ENCODE measurements around the gene C1QTNF5. TPM values are rescaled to one million over a fixed set of nuclear protein-coding genes. Genes with fewer than 3 reads are reported as not detected.

C1QTNF5 gene
- total and polyA plus RNA-seq, 11 donors: 12.9 to 47.1 (median 20.0) TPM

DNA sequence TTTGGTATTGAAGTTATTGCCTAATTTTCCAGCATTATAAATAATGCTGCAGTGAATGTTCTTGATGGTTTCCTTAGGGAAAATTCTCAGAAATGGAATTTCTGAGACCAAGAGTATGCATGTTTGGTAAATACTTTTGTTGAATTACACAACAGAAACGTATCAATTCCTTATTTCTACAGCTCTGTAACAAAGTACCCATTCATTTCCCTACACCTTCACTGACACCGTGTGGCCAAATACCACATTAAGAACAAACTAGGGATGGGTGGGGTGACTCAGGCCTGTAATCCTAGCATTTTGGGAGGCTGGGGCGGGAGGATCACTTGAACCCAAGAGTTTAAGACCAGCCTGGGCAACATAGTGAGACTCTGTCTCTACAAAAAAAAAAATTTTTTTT is 45.5 kb downstream of the C1QTNF5 start:
- no peak for DNase-seq
- peaks cover 0 to 69% (median 41%) of the 10 kb centered on the region in 9 donors for H3K36me3 ChIP-seq
- peaks cover 0 to 11% (median 6%) of the 10 kb centered on the region in 12 donors for H3K9me3 ChIP-seq
- intact Hi-C loops (cut with DNase I): no loop called here
- 61 to 71% (median 67%) methylated on average over 3 of the region's 3 CpGs for WGBS, 4 donors
- H3K4me1 ChIP-seq: peaks cover 0 to 30% (median 6%) of the 10 kb centered on the region in 12 donors
- no peak for ATAC-seq
- TF ChIP-seq POLR2A (IDR thresholded peaks at IDR 0.05): no peak
- TF ChIP-seq, protein P1, sequence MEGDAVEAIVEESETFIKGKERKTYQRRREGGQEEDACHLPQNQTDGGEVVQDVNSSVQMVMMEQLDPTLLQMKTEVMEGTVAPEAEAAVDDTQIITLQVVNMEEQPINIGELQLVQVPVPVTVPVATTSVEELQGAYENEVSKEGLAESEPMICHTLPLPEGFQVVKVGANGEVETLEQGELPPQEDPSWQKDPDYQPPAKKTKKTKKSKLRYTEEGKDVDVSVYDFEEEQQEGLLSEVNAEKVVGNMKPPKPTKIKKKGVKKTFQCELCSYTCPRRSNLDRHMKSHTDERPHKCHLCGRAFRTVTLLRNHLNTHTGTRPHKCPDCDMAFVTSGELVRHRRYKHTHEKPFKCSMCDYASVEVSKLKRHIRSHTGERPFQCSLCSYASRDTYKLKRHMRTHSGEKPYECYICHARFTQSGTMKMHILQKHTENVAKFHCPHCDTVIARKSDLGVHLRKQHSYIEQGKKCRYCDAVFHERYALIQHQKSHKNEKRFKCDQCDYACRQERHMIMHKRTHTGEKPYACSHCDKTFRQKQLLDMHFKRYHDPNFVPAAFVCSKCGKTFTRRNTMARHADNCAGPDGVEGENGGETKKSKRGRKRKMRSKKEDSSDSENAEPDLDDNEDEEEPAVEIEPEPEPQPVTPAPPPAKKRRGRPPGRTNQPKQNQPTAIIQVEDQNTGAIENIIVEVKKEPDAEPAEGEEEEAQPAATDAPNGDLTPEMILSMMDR (IDR thresholded peaks at IDR 0.05): no peak
- no peaks in the 10 kb centered on the region for H3K27me3 ChIP-seq
- no peak overlapping the region for H3K4me3 ChIP-seq
- H3K27ac ChIP-seq: no peak overlapping the region

DNA sequence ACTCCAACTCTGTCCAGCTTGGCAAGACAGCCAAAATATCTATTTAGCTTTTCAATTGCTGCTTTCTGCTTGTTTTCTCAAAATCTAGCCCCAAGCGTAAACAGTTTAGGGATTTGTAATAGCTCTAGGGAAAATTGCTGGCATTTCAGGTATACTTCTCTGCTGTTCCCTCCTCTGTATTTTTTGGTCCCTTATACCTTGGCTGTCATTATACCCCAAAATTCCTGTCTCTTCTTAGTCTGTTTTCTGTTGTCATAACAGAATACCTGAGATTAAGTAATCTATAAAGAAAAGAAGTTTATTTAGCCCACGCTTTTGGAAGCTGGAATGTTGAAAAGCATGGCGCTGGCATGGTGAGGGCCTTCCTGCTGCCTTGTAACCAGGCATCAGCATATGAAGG is 47.2 kb downstream of the C1QTNF5 start:
- Histone ChIP-seq H3K9me3 (peaks cover 0 to 11% (median 6%) of the 10 kb centered on the region in 12 donors), H3K36me3 (peaks cover 0 to 68% (median 35%) of the 10 kb centered on the region in 9 donors), H3K27me3 (no peaks in the 10 kb centered on the region), H3K4me1 (peaks cover 0 to 13% (median 5%) of the 10 kb centered on the region in 12 donors), H3K27ac (no peak overlapping the region), H3K4me3 (no peak overlapping the region)
- DNase-seq: no peak
- intact Hi-C loops (cut with DNase I): no loop called here
- WGBS, 4 donors: 96 to 99% (median 97%) methylated on average over 3 of the region's 3 CpGs
- no peak for ATAC-seq
- TF ChIP-seq POLR2A (IDR thresholded peaks at IDR 0.05): no peak
- TF ChIP-seq, protein P1 (IDR thresholded peaks at IDR 0.05): no peak

DNA sequence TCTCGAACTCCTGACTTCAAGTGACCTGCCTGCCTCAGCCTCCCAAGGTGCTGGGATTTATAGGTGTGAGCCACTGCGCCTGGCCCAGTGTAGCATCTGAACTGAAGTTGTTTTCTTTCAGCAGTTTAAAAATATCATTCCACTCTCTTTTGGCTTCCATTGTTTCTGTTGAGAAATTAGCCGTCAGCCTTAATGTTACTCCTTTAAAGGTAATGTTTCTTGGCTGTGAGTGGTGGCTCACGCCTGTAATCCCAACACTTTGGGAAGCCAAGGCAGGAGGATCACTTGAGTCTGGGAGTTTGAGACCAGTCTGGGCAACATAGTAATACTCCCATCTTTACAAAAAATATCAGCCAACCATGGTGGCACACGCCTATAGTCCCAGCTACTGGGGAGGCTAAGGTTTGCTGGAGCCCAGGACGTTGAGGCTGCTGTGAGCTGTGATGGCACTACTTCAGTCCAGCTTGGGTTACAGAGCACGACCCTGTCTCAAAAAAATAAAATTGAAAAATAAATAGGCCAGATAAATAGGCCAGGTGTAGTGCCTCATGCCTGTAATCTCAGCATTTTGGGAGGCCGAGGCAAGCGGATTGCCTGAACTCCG is 49.7 kb downstream of the C1QTNF5 start:
- Histone ChIP-seq H3K27ac (no peak overlapping the region), H3K36me3 (peaks cover 0 to 68% (median 40%) of the 10 kb centered on the region in 9 donors), H3K27me3 (no peaks in the 10 kb centered on the region), H3K4me1 (no peaks in the 10 kb centered on the region), H3K9me3 (peaks cover 0 to 11% (median 6%) of the 10 kb centered on the region in 12 donors), H3K4me3 (no peak overlapping the region)
- 98 to 99% (median 98%) methylated on average over 10 of the region's 10 CpGs for whole genome bisulfite sequencing, 4 donors
- TF ChIP-seq POLR2A (IDR thresholded peaks at IDR 0.05): no peak
- TF ChIP-seq, protein P1 (IDR thresholded peaks at IDR 0.05): no peak
- DNase-seq: no peak
- intact Hi-C loops (cut with DNase I): no loop called here
- no peak for ATAC-seq

Small RNA genes lying within 50 kb of the gene (microRNA-seq; reads per million reads assigned to microRNA genes)
- 0 to 0.77 (median 0.41) reads per million in 4 donors for gene MIR6756

Other genes starting within 250 kb of the C1QTNF5 start
- 10 to 100 TPM; 11.2 to 32.4 (median 16.5) TPM for gene DPAGT1, start 239.0 kb downstream of the C1QTNF5 start, total RNA-seq
- 10 to 100 TPM; 13.4 to 32.9 TPM for gene DPAGT1, start 239.0 kb downstream of the C1QTNF5 start, polyA plus RNA-seq
- 10 to 100 TPM in 5 of 9 donors, 1 to 10 TPM in 4; 7.1 to 18.3 (median 11.2) TPM for gene C2CD2L, start 233.5 kb downstream of the C1QTNF5 start, total RNA-seq
- gene C2CD2L, start 233.5 kb downstream of the C1QTNF5 start, polyA plus RNA-seq: 10 to 100 TPM in 1 of 2 donors, 1 to 10 TPM in 1; 6.6 to 17.7 TPM
- gene HINFP, start 219.3 kb downstream of the C1QTNF5 start, total RNA-seq: 10 to 100 TPM in 7 of 9 donors, 1 to 10 TPM in 2; 9.4 to 16.3 (median 12.8) TPM
- 10 to 100 TPM; 10.8 to 12.9 TPM for gene HINFP, start 219.3 kb downstream of the C1QTNF5 start, polyA plus RNA-seq
- gene ABCG4, start 191.8 kb downstream of the C1QTNF5 start, total RNA-seq: 1 to 10 TPM in 4 of 9 donors, under 1 TPM in 5; 0.38 to 2.1 (median 0.98) TPM
- 1 to 10 TPM in 1 of 2 donors, under 1 TPM in 1; 0.25 to 1.1 TPM for gene ABCG4, start 191.8 kb downstream of the C1QTNF5 start, polyA plus RNA-seq
- 10 to 100 TPM; 19.7 to 47.0 (median 30.7) TPM for gene NLRX1, start 172.2 kb downstream of the C1QTNF5 start, total RNA-seq
- 10 to 100 TPM; 10.6 to 13.7 TPM for gene NLRX1, start 172.2 kb downstream of the C1QTNF5 start, polyA plus RNA-seq
- 1 to 10 TPM in 1 of 9 donors, not detected in 8; 3.7 TPM for gene NHERF4, start 155.4 kb downstream of the C1QTNF5 start, total RNA-seq
- not detected for gene NHERF4, start 155.4 kb downstream of the C1QTNF5 start, polyA plus RNA-seq
- 10 to 100 TPM in 3 of 9 donors, 1 to 10 TPM in 6; 6.1 to 20.4 (median 9.5) TPM for gene CBL, start 134.5 kb downstream of the C1QTNF5 start, total RNA-seq
- 1 to 10 TPM; 3.1 to 5.8 TPM for gene CBL, start 134.5 kb downstream of the C1QTNF5 start, polyA plus RNA-seq
- 100 to 1,000 TPM in 6 of 9 donors, 10 to 100 TPM in 3; 46.7 to 380 (median 110) TPM for gene MCAM, start 23.8 kb downstream of the C1QTNF5 start, total RNA-seq
- 100 to 1,000 TPM in 1 of 2 donors, 10 to 100 TPM in 1; 31.9 to 108 TPM for gene MCAM, start 23.8 kb downstream of the C1QTNF5 start, polyA plus RNA-seq
- 10 to 100 TPM in 8 of 9 donors, 1 to 10 TPM in 1; 8.1 to 22.4 (median 11.8) TPM for gene RNF26, start 6.4 kb downstream of the C1QTNF5 start, total RNA-seq
- 10 to 100 TPM in 1 of 2 donors, 1 to 10 TPM in 1; 6.2 to 17.6 TPM for gene RNF26, start 6.4 kb downstream of the C1QTNF5 start, polyA plus RNA-seq
- gene MFRP, start 5.8 kb upstream of the C1QTNF5 start, total RNA-seq: not detected
- gene MFRP, start 5.8 kb upstream of the C1QTNF5 start, polyA plus RNA-seq: under 1 TPM in 1 of 2 donors, not detected in 1; 0.04 TPM
- gene USP2, start 40.8 kb upstream of the C1QTNF5 start, total RNA-seq: 100 to 1,000 TPM in 7 of 9 donors, 10 to 100 TPM in 2; 53.7 to 138 (median 108) TPM
- gene USP2, start 40.8 kb upstream of the C1QTNF5 start, polyA plus RNA-seq: 10 to 100 TPM; 62.3 to 79.9 TPM
- 10 to 100 TPM in 2 of 9 donors, 1 to 10 TPM in 6, not detected in 1; 1.1 to 57.8 (median 5.8) TPM for gene THY1, start 82.3 kb upstream of the C1QTNF5 start, total RNA-seq
- gene THY1, start 82.3 kb upstream of the C1QTNF5 start, polyA plus RNA-seq: 10 to 100 TPM in 1 of 2 donors, under 1 TPM in 1; 0.80 to 16.7 TPM

Data from heart left ventricle (tissue), 16 donors.